Activated CD8-positive, alpha-beta memory T cell treated with anti-CD3 and anti-CD28 coated beads, Interleukin-2, amount 50 U/mL, for 48 hours (primary cell): ENCODE results near the gene TMTC1.
"Not testable (repeated sequence)": the region's sequence is repeated elsewhere in the genome, so short reads cannot be mapped to it uniquely, and the experiment has no call there.

ENCODE experiments used
- DNase-seq: peaks from one replicate; pipeline ENCODE4 v3.0.0-alpha.2; 2020

The TMTC1 gene

DNA sequence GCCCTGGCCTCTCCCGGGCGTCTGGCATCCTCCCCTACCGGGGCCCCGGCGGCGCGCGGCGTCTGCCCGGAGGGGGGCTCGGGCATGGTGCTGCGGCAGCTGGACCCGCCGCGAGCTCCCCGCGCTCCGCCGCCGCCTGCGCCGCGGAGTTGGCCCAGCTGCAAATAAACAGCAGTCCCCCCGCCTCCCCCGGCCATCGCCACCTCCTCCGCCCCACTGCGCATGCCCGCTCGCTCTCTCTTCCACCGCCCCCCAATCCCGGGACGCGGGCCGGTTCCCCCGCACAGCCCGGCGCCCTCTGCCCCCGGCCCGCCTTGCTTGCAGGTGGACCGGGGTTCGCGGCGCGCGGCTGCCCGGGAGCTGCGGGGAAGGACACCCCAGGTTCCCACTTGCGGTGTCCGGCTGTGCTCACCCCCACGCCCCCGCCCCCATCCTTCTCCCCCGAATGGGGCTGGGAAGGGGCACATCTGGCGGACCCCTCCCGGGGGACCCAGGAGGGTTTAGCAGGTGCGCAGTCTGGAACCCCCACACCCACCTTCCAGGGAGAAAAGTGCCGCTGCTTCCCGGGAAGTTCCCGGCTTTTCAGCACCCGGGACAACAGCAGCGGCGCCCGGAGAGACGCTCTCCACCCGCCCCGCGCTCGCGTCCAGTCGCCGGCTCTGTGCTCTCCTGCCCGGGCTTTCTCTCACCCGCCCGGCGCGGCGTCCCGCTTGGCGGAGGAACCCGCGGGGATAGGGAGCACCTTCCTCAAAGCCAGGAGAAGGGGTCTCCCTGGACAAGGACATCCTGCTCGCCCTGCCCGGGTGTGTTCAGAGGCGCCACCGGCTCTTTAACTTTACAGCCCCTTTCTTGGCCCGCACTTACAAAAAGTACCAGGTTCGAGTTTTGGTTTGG lies at the start of gene TMTC1:
TSS of gene TMTC1 (minus strand) at position 170 of the 894 bp plus-strand sequence. CDS start 191 bp downstream, outside the sequence.
- peak; percentile 59 for DNase-seq

DNA sequence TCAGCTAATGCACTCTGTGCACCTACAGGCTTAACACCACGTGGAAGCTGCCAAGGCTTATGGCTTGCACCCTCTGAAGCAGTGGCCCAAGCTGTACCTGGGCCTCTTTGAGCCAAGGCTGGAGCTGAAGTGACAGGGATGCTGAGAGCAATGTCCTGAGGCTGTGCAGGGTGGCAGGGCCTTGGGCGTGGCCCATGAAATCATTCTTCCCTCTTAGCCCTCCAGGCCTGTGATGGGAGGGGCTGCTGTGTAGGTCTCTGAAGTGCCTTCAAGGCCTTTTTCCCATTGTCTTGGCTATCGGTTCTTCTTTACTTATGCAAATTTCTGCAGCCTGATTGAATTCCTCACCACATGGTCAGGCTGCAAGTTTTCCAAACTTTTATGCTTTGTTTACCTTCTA lies 47.4 kb upstream of the TMTC1 start:
- DNase-seq, result no peak

DNA sequence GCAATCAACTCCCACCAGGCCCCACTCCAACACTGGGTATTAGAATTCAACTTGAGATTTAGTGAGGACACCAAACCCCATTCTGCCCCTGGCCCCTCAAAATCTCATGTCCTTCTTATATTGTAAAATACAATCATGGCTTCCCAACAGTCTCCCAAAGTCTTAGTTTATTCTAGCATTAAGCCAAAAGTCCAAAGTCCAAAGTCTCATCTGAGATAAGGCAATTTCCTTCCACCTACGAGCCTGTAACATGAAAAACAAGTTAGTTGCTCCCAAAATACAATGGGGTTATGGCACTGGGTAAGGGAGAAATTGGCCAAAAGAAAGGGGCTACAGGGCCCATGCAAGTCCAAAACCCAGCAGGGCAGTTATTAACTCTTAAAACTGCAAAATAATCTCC lies 46.6 kb upstream of the TMTC1 start:
- DNase-seq, result no peak

DNA sequence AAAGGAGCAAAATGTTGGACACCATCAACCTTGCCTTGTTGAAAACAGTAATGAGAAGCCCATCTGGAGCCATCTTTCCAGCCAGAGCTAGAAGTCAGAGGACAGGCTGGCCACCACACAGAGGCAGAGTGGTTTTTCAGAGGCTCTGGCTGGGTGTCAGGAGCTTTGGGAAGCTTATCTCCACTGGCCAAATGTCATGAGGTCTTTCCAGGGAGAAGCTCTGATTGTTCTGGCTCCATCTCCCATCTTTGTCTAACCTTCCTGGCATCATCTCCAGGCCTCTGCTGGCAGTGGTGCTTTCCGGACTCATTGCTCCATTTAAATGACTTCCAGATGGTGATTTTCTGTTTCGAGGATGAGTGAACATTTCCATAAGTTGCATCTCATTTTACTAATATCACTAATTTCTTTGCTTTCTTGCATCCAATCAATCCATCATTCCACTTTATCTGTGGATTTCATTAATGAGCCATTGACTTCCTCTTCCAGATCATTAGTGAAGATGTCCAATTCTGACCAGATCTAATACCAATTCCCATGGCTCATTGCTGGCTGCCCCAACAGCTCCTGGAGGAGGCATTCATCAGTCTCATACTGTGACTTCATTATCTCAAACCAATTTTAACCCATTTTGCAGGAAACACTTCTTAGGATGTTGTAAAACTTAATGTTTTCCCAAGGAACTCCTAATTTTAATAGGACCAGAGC lies 35.3 kb upstream of the TMTC1 start:
- no peak for DNase-seq

DNA sequence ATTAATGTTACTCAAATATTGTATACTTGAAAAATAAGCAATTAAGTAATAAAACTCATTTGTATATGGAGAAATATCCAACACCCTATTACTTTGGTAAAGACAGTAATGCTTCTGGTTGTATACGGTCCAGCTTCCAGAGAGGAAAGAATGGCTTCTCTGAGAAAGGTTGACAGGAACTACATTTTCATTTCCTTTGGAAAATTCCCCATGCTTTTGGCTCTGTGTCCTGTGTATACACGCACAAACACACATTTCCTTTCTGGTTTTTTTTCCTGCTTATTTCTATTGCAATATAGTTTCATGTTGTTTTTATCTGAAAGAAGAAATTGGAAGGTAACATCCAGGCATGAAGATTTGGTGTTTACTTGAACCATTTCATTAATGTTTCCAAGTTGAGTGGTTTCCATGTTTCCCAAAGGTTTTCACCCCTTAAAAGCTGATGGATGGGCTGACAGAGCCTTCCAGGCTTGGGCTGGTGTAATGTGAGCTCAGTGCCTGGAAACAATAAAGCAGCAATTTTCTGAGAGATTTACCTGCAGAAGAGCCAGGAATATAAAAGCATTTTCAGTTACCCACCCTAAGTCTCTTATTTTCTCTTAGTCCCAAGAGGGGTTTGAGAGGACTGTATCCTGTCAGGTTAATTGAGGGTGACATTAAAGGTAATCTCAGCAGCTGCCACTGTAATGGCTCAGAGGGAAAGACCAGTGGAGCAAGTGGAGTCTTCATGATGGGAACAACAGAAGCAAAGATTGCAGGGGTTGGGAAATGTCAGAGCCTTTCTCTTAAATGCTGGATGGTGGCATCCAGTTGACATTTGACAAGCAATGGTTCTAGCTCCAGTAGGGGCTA lies 33.4 kb upstream of the TMTC1 start:
- DNase-seq, result no peak

DNA sequence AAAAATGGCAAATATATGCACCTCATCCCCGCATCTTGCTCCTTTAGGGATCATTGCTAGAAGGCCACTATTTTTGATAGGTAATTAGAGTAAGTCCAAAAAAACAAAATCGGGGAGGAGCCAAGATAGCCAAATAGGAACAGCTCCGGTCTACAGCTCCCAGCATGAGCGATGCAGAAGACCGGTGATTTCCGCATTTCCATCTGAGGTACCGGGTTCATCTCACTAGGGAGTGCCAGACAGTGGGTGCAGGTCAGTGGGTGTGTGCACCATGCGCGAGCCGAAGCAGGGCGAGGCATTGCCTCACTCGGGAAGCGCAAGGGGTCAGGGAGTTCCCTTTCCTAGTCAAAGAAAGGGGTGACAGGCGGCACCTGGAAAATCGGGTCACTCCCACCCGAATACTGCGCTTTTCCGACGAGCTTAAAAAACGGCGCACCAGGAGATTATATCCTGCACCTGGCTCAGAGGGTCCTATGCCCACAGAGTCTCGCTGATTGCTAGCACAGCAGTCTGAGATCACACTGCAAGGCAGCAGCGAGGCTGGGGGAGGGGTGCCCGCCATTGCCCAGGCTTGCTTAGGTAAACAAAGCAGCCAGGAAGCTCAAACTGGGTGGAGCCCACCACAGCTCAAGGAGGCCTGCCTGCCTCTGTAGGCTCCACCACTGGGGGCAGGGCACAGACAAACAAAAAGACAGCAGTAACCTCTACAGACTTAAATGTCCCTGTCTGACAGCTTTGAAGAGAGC lies 26.0 kb upstream of the TMTC1 start:
- DNase-seq, result not testable (repeated sequence)

DNA sequence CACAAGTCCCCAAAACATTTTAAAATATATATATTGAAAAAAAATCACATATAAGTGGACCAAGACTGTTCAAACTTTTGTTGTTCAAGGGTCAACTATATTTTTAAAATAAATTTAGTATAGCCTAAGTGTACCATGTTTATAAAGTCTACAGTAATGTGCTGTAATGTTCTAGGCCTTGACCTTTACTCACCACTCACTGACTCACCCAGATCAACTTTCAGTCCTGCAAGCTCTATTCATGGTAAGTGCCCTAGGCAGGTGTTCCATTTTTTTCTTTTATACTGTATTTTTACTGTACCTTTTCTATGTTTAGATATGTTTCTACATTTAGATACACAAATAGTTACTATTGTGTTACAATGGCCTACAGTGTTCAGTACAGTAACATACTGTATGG lies 23.4 kb upstream of the TMTC1 start:
- DNase-seq, result no peak

DNA sequence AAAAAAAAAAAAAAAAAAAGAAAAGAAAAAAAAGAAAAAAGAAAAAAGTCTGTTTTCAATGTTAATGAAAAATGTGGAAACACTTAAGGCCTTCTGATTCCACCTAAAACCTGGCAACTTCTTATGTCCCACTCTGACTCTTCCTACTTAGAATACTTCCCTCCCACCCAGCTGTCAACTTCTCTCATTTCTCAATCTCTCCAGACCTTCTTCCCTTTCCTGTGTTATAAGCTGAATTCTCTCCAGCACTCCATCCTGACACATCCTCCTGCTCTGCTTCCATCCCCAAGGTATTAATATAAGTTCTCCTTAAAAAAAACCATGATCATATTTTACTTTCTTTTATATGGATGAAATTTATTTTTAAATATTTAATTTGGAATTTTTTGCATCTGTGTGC lies 20.3 kb upstream of the TMTC1 start:
- DNase-seq, result no peak

DNA sequence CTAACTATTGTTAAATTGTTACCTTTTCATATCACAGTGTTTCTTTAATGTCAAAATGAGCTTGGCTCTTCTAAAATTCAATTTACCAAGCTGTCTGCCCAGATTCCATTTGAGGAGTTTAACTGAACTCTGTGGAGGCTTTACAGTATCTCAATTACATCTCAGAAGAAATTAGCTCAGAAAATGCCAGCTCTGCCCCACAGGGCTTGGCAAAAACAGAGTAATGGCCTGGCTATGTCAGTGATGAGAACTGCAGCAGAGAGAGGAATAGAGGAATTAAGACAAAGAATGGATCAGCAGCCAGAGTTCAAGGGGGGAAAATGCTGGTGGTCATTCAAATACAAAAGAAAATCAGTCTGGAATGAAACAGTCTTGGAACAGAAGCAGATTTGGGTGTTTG lies 15.8 kb upstream of the TMTC1 start:
- DNase-seq, result no peak

DNA sequence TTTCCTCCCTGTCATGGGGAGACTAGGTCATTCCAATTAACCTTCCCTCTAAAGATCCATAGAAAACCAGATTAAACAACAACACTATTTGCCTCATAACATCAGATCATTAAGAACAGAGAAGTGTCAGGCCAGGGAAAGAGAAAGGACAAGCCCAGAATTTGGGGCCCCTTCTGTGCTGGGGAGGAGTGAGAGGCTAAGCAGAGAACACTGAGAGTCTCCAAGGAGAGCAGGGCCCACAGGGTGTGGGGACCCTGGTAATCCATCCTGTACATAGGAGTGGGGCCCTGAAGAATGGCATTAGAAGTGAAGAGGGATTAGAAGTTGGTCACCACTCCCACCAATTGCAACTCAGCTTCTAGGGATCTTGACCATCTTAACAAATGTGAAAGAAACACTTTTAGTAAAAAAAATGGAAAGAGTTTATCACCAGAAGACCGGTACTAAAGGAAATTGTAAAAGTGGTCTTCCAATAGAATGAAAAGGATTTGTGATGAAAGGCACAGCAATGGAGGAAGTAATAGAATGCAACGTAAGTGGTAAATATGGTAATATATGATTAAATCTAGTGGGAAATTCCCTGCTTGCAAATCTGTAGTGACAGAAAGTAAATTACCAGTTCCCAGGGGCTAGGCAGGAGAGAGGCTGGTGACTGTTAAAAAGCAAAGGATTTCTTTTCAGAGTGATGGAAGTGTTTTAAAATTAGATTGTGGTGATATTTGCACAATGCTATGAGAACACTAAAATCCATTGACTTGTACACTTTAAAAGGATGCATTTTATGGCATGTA lies 14.0 kb upstream of the TMTC1 start:
- no peak for DNase-seq

DNA sequence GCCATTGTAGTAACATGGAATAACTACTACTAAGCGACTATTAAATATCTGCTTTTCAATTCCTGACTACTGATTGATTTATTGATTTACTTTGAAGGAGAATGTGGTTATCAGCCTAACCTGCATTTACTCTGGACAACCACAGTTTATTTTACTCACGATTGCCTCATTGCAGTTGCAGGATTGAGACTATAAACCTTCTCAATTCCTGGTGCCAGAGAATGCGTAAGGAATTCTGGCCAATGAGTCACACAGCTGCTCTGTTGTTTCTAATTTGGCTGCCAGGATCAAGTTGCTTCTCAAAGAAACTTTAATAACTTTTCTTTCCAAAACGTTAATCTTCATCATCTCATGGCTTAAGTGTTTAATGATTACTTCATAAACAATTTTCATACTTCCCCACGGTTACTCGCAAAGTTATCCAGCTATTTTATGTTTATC lies 13.1 kb upstream of the TMTC1 start:
- no peak for DNase-seq

DNA sequence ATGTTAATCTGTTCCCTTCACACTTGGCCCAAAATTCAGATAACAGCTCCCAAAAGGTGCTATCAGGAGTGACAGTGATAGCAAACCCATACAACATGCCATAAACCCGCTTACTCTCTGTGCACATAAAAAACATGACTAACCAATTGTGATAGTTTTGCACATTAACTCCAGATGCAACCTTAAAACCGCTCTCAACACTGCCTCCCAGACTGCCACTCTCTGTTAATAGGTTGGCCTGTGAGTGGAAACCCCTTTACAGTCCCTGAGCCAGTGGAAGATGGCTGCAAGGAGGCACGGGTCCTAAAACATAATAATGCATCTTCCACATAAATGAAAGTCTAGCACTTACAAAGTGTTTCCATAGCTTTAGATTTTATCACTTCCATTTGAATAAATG lies 12.0 kb upstream of the TMTC1 start:
- no peak for DNase-seq

DNA sequence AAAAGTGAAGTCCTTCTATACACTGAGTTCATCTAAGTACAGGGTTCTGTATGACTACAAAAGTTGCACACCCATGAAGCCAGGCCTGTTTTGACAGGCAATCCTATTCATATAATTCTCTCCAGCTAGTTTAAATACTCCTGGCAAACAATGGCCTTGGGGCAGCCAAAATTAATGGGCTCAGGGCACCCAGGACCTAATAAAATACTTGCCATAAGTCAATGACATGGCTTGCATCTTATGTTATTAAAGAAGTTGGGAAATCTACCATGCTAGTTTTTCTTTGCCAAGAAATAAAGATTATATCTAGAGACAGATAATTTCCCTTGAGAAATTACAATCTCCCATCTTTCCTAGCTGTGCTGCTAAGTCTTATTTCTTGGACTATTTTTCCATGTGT lies 11.1 kb upstream of the TMTC1 start:
- DNase-seq, result no peak

DNA sequence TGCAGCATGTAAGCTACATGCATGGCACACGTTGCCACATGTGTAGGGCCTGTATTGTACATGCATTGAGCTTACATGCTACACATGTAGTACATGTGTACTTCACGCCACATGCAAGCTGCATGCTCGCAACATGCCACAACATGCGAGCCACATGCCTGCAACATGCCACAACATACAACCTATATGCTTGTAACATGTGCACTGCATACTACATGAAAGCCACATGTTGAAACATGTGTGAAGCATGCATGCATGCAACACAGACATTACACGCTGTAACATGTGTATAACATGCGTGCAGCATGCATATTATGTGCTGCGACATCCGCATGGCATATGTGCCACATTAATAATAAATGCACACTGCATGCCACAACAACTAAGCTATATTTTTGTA lies 9.1 kb upstream of the TMTC1 start:
- DNase-seq, result no peak

DNA sequence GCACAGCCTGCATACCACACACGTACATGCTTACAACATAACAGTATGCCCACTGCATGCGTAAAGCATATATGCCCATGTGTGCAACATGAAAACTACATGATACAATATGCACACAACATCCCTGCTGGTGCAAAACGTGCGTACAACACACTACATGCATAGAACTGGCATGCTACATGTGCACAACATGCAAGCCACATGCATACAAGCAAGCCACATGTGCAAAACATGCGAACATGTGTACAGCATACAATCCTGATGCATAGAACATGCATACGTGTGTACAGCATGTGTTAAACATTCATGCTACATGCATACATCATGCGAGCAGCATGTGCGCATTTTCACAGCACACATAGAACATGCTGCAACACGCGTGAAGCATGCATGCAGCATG lies 8.4 kb upstream of the TMTC1 start:
- DNase-seq, result no peak

DNA sequence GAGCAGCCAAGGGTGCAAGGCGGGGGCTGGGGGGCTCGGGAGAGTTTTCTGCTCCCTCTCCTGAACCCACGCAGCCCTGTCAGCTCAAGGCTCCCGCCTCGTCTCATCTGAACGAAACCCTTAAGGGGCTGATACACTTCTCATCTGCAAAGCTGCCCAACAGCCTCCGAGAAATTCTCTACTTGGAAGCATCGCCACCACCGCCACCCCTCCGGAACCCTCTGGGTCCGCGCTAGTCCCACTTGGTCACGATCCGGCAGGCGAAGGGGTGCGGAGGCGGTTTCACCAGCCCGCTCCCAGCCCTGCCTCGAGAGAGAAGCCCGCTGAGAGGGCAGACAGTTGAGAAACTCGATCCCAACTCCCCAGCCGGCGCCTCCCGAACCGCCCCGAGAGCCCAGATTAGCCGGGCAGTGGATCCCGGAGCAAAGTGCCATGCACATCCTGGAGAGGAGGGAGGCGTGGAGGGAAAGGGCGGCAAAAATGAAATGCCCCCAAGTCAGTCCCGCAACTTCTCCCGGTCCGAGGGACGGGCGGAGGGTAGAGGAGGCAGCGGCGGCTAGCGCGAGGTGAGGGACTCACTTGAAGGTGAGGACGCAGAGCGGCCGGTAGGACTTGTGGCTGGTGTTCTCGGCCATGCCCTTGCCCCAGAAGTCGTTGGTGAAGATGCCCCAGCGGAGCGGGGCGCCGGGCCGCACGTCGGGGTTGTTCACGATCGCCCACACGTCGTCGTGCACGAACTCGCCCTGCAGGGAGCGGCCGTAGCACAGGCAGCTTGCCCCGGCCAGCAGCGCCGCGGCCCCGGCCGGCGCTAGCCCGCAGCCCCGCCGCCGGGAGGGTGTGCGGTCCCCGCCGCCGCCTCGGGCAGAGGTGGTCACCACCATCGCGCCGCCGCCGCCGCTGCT lies 620 bp downstream of the TMTC1 start:
- DNase-seq, result peak; percentile 61

DNA sequence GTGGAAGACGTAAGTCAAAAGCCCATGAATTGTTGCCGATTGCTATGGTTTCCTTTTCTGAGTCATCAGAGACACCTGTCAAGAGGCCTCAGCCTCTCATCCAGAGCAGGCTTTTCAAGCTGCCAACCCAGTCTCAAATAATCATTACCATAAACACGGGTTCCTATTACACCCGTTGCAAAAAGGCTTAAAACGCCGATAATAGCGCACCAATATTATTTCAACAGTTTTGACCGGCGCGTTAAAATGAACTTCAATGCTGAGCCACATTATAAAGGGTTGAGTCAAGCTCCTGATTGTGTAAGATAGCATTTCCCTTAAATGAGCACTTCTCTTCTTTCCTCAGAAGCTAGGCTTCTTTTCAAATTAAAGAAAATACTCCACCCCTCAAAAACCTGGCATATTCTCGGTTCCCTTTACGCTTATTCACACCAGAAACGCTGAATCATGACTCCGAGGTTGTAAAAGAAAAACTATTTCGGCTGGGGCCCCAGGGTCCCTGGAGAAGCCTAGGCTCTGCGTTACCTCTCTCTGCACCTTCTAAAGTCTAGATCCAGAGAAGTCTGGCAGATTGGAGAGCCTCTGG lies 1.4 kb downstream of the TMTC1 start:
- DNase-seq, result no peak

DNA sequence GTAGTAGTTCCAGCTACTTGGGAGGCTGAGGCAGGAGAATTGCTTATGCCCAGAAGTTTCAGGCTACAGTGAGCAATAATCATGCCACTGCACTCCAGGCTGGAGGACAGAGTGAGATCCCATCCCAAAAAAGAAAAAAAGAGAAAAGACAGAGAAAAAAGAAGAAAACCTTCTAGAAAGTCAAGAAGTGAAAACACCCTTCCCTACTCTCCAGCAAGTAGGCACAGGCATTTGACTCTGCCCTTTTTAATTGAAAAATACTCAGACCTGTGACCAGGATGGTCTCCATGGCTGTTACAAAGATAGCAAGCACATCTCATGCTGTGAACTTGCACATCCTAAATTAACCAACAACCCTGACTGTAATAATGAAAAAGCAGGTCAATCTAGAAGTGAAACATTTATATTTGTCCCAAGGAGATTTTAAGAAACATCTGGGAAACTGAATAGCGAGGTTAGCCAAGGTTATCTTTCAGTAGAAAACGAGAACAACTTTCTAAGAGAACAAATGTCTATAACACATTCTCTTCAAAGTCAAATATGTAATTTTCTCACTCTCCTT lies 2.0 kb downstream of the TMTC1 start:
- no peak for DNase-seq

DNA sequence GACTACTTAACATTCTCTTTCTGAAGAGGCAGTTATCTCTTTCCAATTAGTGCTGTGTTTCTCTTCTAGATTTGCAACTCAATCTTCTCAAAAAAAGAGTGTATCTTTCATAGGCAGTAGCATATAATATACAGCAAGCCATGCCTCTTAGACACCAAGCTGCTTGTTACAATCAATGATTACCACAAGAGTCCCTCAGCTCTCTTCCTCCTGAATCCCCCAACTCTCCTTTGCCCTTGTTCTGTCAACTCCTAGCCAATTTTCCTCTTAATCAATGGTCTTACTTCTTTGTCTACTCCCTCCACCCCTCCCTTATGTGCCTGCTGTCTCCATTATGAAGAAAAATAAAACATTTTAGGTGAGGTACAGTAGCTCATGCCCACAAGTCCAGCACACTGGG lies 2.6 kb downstream of the TMTC1 start:
- DNase-seq, result no peak

DNA sequence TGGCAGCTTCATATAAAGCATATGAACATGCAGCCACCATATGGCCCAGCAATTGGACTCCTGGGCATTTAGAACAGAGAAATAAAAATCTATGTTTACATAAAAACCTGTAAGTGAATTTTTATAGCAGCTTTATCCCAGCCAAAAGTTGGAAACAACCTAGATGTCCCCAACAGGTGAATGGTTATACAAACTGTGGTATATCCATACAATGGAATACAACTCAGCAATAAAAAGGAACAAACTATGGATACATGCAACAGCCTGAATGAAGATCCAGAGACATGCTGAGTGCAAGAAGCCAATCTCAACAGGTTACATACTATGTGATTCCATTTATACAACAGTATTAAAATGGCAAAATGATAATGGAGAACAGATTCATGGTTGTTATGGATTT lies 3.7 kb downstream of the TMTC1 start:
- no peak for DNase-seq
